ENCODE data around the gene SAT2. TPM values are rescaled to one million over a fixed set of nuclear protein-coding genes. Genes with fewer than 3 reads are reported as not detected.
A peak's percentile ranks its signal among the peaks of the same experiment; 100 is the strongest.

SAT2 gene
- total and polyA plus RNA-seq, 2 experiments from 2014 or later: 56.7 to 69.4 TPM

DNA sequence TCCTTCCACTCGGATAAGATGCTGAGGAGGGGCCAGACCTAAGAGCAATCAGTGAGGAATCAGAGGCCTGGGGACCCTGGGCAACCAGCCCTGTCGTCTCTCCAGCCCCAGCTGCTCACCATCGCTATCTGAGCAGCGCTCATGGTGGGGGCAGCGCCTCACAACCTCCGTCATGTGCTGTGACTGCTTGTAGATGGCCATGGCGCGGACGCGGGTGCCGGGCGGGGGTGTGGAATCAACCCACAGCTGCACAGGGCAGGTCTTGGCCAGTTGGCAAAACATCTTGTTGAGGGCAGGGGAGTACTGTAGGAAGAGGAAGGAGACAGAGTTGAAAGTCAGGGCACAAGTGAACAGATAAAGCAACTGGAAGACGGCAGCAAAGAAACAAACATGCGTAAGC lies 47.3 kb upstream of the SAT2 start:
- Mint-ChIP-seq H3K27ac (peak overlapping the region; percentile 86; the same call in 1 of the 2 replicates), H3K4me3 (peak overlapping the region; percentile 25; the same call in 1 of the 3 replicates), H3K27me3 (ENCODE audit: insufficient read depth, low read depth, poor library complexity) (peaks cover 17% of the 10 kb centered on the region), H3K36me3 (ENCODE audit: low read depth) (peaks cover 65% of the 10 kb centered on the region), H3K4me1 (peaks cover 45% of the 10 kb centered on the region), H3K9me3 (peaks cover 9% of the 10 kb centered on the region)
- no peaks in the 10 kb centered on the region for H3K9me2 ChIP-seq (ENCODE audit: insufficient read depth)
- peaks cover 27% of the 10 kb centered on the region for H3K79me2 ChIP-seq (replicated peaks; ENCODE audit: insufficient read depth)
- ATAC-seq (no peak), DNase-seq (ENCODE audit: low spot score) (no peak)
- peaks cover 37% of the 10 kb centered on the region for H3F3A ChIP-seq (replicated peaks; ENCODE audit: low read depth)
- peaks cover 34% of the 10 kb centered on the region for H3K4me1 ChIP-seq (ENCODE audit: insufficient read depth)
- H4K20me1 ChIP-seq (replicated peaks; ENCODE audit: insufficient read depth): peaks cover 3% of the 10 kb centered on the region
- no peak for TF ChIP-seq STAT1 (IDR thresholded peaks at IDR 0.05; ENCODE audit: unreplicated experiment)
- peaks cover 50% of the 10 kb centered on the region for H3K36me3 ChIP-seq (ENCODE audit: insufficient read depth)
- H3K4me2 ChIP-seq: no peak overlapping the region
- no peak overlapping the region for H3K4me3 ChIP-seq
- H3K27me3 ChIP-seq (ENCODE audit: insufficient read depth): no peaks in the 10 kb centered on the region
- H3K27ac ChIP-seq (ENCODE audit: low read depth): peak overlapping the region; percentile 74; the same call in 1 of the 2 replicates
- no peak overlapping the region for H2AFZ ChIP-seq

DNA sequence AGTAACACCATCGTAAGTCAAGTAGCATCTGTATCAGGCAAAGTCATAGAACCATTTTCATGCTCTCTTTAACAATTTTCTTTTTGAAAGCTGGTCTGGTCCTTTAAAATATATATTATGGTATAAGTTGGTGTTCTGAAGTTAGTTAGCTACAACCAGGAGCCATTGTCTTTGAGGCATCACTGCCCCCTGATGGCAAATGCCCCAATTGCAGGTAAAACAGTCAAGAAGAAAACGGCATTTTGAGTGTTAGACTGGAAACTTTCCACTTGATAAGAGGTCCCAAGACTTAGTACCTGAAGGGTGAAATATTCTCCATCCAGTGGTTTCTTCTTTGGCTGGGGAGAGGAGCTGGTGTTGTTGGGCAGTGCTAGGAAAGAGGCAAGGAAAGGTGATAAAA lies 45.6 kb upstream of the SAT2 start:
- Histone ChIP-seq H3K79me2 (replicated peaks; ENCODE audit: insufficient read depth) (peaks cover 10% of the 10 kb centered on the region), H3K4me2 (no peak overlapping the region), H3K27ac (ENCODE audit: low read depth) (0 out of 2 replicates have a peak overlapping the region, but pooled peaks have one; percentile 80), H4K20me1 (replicated peaks; ENCODE audit: insufficient read depth) (peaks cover 7% of the 10 kb centered on the region), H2AFZ (no peak overlapping the region), H3K9me2 (ENCODE audit: insufficient read depth) (no peaks in the 10 kb centered on the region), H3K36me3 (ENCODE audit: insufficient read depth) (peaks cover 60% of the 10 kb centered on the region), H3K4me3 (no peak overlapping the region), H3K27me3 (ENCODE audit: insufficient read depth) (no peaks in the 10 kb centered on the region), H3F3A (replicated peaks; ENCODE audit: low read depth) (peaks cover 26% of the 10 kb centered on the region), H3K4me1 (ENCODE audit: insufficient read depth) (peaks cover 26% of the 10 kb centered on the region)
- Mint-ChIP-seq H3K27ac (no peak overlapping the region), H3K27me3 (ENCODE audit: insufficient read depth, low read depth, poor library complexity) (peaks cover 15% of the 10 kb centered on the region), H3K4me1 (peaks cover 33% of the 10 kb centered on the region), H3K4me3 (no peak overlapping the region; the same call in 2 of the 3 replicates), H3K36me3 (ENCODE audit: low read depth) (peaks cover 80% of the 10 kb centered on the region), H3K9me3 (peaks cover 9% of the 10 kb centered on the region)
- ATAC-seq: no peak
- DNase-seq (ENCODE audit: low spot score): peak; percentile 85
- TF ChIP-seq CREB1 (CRISPR knock-in tag; IDR thresholded peaks at IDR 0.05; ENCODE audit: low read depth): no peak
- TF ChIP-seq, protein P1, sequence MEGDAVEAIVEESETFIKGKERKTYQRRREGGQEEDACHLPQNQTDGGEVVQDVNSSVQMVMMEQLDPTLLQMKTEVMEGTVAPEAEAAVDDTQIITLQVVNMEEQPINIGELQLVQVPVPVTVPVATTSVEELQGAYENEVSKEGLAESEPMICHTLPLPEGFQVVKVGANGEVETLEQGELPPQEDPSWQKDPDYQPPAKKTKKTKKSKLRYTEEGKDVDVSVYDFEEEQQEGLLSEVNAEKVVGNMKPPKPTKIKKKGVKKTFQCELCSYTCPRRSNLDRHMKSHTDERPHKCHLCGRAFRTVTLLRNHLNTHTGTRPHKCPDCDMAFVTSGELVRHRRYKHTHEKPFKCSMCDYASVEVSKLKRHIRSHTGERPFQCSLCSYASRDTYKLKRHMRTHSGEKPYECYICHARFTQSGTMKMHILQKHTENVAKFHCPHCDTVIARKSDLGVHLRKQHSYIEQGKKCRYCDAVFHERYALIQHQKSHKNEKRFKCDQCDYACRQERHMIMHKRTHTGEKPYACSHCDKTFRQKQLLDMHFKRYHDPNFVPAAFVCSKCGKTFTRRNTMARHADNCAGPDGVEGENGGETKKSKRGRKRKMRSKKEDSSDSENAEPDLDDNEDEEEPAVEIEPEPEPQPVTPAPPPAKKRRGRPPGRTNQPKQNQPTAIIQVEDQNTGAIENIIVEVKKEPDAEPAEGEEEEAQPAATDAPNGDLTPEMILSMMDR (conservative IDR thresholded peaks at IDR 0.05; ENCODE audit: low read depth in 2 of 2): peak; percentile 84 to 90

DNA sequence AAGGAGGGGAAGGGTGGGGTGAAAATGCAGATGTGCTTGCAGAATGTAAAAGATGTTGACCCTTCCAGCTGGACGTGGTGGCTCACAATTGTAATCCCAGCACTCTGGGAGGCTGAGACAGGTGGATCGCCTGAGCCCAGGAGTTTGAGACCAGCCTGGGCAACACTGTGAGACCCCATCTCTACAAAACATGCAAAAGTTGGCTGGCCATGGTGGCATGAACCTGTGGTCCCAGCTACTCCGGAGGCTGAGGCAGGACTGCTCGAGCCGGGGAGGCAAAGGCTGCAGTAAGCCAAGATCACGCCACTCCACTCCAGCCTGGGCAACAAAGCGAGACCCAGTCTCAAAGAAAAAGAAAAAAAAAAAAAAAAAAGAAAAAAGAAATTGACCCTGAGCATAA lies 40.9 kb upstream of the SAT2 start:
- H3K27ac ChIP-seq (ENCODE audit: low read depth): no peak overlapping the region
- H3K4me2 ChIP-seq: no peak overlapping the region
- Mint-ChIP-seq H3K27me3 (ENCODE audit: insufficient read depth, low read depth, poor library complexity) (peaks cover 6% of the 10 kb centered on the region), H3K4me1 (peaks cover 5% of the 10 kb centered on the region; the same call in 1 of the 3 replicates), H3K9me3 (peaks cover 3% of the 10 kb centered on the region; the same call in 2 of the 3 replicates), H3K36me3 (ENCODE audit: low read depth) (peaks cover 66% of the 10 kb centered on the region), H3K4me3 (no peak overlapping the region), H3K27ac (no peak overlapping the region)
- H3K27me3 ChIP-seq (ENCODE audit: insufficient read depth): no peaks in the 10 kb centered on the region
- peaks cover 6% of the 10 kb centered on the region; the same call in 1 of the 2 replicates for H3K4me1 ChIP-seq (ENCODE audit: insufficient read depth)
- no peaks in the 10 kb centered on the region for H3K9me2 ChIP-seq (ENCODE audit: insufficient read depth)
- H3K4me3 ChIP-seq: no peak overlapping the region
- DNase-seq (ENCODE audit: low spot score): no peak
- peaks cover 46% of the 10 kb centered on the region for H3K36me3 ChIP-seq (ENCODE audit: insufficient read depth)
- peaks cover 8% of the 10 kb centered on the region for H4K20me1 ChIP-seq (replicated peaks; ENCODE audit: insufficient read depth)
- no peaks in the 10 kb centered on the region for H3K79me2 ChIP-seq (replicated peaks; ENCODE audit: insufficient read depth)
- no peak for ATAC-seq
- peaks cover 12% of the 10 kb centered on the region for H3F3A ChIP-seq (replicated peaks; ENCODE audit: low read depth)
- H2AFZ ChIP-seq: no peak overlapping the region
- TF ChIP-seq JUNB (IDR thresholded peaks at IDR 0.05; ENCODE audit: unreplicated experiment): no peak
- TF ChIP-seq STAT1 (IDR thresholded peaks at IDR 0.05; ENCODE audit: unreplicated experiment): no peak
- no peak for TF ChIP-seq EZH2phosphoT487 (IDR thresholded peaks at IDR 0.05; ENCODE audit: unreplicated experiment)
- no peak for TF ChIP-seq POLR2AphosphoS5 (IDR thresholded peaks at IDR 0.05; ENCODE audit: low read depth)
- TF ChIP-seq, protein P2, sequence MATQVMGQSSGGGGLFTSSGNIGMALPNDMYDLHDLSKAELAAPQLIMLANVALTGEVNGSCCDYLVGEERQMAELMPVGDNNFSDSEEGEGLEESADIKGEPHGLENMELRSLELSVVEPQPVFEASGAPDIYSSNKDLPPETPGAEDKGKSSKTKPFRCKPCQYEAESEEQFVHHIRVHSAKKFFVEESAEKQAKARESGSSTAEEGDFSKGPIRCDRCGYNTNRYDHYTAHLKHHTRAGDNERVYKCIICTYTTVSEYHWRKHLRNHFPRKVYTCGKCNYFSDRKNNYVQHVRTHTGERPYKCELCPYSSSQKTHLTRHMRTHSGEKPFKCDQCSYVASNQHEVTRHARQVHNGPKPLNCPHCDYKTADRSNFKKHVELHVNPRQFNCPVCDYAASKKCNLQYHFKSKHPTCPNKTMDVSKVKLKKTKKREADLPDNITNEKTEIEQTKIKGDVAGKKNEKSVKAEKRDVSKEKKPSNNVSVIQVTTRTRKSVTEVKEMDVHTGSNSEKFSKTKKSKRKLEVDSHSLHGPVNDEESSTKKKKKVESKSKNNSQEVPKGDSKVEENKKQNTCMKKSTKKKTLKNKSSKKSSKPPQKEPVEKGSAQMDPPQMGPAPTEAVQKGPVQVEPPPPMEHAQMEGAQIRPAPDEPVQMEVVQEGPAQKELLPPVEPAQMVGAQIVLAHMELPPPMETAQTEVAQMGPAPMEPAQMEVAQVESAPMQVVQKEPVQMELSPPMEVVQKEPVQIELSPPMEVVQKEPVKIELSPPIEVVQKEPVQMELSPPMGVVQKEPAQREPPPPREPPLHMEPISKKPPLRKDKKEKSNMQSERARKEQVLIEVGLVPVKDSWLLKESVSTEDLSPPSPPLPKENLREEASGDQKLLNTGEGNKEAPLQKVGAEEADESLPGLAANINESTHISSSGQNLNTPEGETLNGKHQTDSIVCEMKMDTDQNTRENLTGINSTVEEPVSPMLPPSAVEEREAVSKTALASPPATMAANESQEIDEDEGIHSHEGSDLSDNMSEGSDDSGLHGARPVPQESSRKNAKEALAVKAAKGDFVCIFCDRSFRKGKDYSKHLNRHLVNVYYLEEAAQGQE (IDR thresholded peaks at IDR 0.05; ENCODE audit: unreplicated experiment): no peak

Measured in GM23338 (cell line).